HG03521 (cell line): Measurements from ENCODE around the gene AP2A2.
"Not testable (repeated sequence)": the region's sequence is repeated elsewhere in the genome, so short reads cannot be mapped to it uniquely, and the experiment has no call there.

Experiments used
- ATAC-seq: cut with Tn5 transposase; IDR thresholded peaks from one replicate; pipeline ENCODE4 v1.9.1; 2021; ENCODE audit warnings: mild to moderate bottlenecking, moderate library complexity; ENCODE audit not compliant: unreplicated experiment

AP2A2 gene

DNA sequence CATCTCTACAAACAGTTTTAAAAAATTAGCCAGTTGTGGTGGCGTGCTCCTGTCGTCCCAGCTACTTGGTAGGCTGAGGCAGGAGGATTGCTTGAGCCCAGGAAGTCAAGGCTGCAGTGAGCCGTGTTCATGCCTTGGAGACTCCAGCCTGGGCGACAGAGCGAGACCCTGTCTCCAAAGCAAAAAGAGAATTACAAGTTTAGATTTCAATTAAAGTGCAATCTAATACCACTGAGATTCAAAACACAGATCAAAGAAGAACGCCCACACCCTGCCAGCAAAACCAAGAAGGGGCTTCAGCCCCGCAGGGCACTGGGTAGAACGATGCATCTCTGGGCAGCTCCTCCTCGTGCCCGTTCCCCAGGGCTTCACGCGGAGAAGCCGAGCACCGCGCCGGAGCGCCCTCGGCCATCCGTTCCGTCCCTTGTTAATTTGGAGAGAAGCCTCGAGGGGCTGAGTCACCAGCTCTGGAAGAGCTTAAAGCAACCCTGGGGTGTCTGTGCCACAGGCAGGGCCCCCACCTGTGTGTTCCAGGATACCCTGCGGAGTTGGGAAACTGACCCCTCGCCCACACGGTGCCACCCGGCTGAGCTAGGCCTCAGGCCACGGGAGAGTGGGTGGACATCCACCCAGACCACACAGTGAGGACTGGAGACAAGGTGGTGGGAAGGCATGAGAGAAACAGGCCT is 47.0 kb downstream of the AP2A2 start:
- ATAC-seq = no peak

DNA sequence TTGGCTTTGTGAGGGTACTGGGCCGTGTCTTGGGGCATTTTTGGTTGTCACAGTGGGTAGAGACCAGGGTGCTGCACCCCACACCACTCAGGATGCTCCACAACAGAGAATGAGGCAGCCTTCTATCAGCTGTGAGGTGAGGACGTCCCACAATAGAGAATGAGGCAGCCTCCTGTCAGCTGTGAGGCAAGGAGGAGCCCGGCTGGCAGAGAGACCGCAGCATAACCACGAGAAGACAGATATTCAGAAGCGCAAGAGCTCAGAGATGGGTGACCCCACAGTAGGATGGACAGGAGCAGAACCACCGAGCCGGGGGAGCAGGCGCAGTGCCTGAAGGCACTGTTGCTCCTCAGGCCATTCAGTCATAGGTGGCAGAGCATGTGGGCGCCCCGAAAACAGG is 47.6 kb downstream of the AP2A2 start:
- ATAC-seq = no peak

DNA sequence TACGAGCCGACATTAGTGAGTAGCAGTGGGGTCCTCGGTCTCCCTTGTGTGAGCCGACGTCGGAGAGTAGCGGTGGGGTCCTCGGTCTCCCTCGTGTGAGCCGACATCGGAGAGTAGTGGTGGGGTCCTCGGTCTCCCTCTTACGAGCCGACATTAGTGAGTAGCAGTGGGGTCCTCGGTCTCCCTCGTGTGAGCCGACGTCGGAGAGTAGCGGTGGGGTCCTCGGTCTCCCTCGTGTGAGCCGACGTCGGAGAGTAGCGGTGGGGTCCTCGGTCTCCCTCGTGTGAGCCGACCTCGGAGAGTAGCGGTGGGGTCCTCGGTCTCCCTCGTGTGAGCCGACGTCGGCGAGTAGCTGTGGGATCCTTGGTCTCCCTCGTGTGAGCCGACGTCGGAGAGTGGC is 49.7 kb downstream of the AP2A2 start:
- not testable (repeated sequence) for ATAC-seq

- ATAC-seq = no peak
Observed at GRCh38 chr11:975827-976226, 50.2 kb downstream of the AP2A2 start.

- no peak for ATAC-seq
Observed at GRCh38 chr11:976431-977160, 50.9 kb downstream of the AP2A2 start.

- no peak for ATAC-seq
Observed at GRCh38 chr11:977830-978720, 52.4 kb downstream of the AP2A2 start.

- ATAC-seq = no peak
Observed at GRCh38 chr11:978781-979180, 53.1 kb downstream of the AP2A2 start.

DNA sequence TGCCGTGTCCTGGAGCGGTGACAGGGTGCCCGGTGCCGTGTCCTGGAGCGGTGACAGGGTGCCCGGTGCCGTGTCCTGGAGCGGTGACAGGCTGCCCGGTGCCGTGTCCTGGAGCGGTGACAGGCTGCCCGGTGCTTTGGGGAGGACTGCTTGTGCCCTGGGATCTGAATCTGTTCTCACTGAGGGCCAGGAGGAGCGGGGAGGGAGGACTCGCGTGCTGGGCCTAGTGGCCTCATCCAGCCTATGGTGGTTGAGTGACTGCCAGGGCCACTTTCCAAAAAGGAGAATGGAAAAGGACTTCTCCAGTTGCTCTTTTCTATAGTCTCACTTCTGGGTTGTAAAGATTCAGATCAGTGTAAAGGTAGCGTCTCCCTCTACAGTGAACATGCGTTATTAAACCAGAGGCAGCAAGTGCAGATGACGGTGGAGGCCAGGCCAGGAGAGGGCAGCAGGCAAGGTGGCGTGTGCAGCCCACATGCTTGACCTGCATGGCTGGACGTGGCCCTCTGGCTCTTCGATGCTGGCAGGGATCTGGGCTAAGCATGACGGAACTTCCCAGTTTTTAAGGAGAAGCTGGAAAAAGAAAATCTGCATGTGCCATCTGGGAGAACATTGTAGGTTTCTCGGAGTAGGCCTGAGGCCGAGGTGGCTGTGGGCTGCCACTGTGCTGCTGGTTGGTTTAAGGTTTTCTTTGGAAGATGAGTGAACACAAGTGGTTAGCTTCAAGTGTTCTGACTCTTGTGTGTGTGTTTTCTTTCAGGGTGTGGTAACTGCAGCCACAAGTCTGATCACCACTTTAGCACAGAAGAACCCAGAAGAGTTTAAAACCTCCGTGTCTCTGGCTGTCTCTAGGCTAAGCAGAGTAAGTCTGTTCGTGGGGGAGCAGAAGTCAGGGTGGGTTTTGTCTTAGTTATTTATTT is 55.0 kb downstream of the AP2A2 start:
- ATAC-seq = no peak

- no peak for ATAC-seq
Observed at GRCh38 chr11:981764-982163, 56.1 kb downstream of the AP2A2 start.

GRCh38 chr11:984546-984945 is 58.9 kb downstream of the AP2A2 start:
- no peak for ATAC-seq

DNA sequence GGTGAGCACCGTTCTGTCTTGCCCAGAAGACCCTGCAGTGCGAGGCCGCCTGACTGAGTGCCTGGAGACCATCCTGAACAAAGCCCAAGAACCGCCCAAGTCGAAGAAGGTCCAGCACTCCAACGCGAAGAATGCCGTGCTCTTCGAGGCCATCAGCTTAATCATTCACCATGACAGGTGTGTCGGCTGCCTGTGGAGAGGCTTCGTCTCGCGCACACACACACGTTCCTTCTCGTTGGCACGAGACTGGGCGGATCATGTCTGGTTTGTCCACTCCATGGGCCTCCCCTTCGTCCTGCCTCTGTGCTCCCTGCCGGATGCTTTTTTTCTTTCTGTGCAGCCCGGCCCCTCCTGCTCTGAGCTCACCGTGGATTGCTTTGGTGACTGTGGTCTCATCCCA is 59.7 kb downstream of the AP2A2 start:
- ATAC-seq = no peak

DNA sequence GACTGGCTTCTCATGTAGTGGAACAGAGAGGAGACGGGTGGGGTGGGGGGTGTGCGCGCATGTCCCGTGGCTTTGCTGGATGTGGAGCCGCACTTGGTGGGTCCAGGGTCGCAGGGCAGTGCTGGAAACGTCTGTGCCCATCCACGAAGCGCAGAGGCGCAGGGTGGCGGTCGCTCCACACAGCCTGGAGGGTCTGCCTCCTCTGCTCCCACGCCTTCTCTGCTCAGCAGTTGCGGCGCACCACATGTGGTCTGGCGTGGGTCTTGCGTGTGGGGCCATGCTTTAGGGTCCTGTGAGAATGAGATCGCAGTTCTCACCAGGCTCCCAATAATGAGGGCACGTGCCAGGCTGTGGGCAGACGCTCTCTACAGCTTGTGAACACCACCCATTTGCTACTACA is 60.2 kb downstream of the AP2A2 start:
- no peak for ATAC-seq

- no peak for ATAC-seq
Observed at GRCh38 chr11:986270-986951, 60.7 kb downstream of the AP2A2 start.

DNA sequence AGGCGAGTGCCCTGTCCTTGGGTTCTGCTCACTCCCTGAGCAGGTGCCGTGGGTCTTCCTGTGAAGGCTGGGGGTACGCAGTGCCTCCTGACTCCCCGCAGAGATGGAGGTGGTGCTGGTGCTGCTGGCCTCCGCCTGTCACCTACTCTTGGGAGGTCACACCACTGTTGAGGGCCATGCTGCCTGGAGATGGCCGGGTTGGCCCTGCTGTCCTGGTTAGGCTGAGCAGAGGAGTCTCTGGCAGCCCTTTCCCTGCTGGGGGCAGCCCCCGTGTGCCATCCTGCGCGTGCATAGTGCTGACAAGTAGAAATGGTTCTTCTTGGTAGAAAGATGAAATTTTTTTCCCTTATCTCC is 61.3 kb downstream of the AP2A2 start:
- ATAC-seq = no peak

GRCh38 chr11:987671-988070 is 62.0 kb downstream of the AP2A2 start:
- no peak for ATAC-seq

DNA sequence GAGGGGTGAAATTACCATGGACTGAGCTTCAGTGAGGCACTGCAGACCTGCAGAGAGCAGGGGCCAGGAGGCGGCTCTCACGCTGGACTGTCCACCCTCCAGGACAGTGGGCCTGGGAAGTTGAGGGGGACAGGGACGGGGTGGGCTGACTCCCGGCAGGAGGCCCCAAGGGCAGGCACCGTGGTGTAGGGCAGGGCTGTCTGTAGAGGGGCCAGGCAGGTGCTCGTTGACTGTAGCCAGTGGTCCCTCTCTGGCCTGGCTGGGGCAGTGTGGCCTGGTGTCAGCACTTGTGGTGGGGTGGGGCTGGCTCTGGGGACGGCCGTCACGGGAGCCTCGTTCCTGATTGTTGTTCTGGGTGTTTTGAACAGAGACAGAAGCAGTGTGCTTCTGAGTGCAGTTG is 64.4 kb downstream of the AP2A2 start:
- ATAC-seq = no peak

DNA sequence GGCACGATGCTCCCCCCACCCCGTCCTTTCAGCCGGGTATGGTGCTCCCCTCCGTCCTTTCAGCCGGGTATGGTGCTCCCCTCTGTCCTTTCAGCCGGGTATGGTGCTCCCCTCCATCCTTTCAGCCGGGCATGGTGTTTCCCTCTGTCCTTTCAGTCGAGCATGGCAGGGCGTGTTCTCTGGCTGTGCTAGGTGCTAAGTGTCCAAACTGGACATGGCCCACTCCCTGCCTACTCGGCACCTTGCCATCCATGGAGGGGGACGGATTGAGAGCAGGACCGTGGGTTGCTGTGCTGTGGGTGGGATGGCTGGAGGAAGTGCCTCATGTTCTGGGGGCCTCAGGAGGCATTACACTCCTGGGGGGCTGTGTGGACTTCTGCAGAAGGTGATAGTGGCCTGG is 65.4 kb downstream of the AP2A2 start:
- ATAC-seq = no peak

- ATAC-seq = no peak
Observed at GRCh38 chr11:991711-992307, 66.1 kb downstream of the AP2A2 start.

DNA sequence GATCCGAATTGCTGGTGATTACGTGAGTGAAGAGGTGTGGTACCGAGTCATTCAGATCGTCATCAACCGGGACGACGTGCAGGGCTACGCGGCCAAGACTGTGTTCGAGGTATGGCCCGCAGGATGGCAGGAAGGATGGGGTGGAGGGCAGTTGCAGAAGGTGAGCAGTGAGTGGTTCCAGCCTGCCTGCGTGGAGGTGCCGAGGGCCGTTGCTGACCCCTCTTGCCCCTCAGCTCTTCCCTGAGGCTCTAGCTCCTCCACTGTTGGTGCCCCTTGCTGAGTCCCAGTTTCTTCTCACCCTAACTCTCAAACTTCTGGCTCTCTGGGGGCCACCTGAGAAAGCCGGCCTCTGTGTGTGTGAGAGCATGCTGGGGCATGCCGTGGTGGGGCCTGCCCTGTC is 66.9 kb downstream of the AP2A2 start:
- no peak for ATAC-seq
